GM12874 (cell line): ENCODE measurements around the gene GPR6.

Experiments
- CTCF ChIP-seq: IDR thresholded peaks from 2 replicates; pipeline ENCODE4 v1.5.1; 2011; ENCODE audit warnings: low read depth, mild to moderate bottlenecking, control low read depth, low read length, moderate library complexity; ENCODE audit not compliant: insufficient read depth

The GPR6 gene

GRCh38 chr6:109978174-109979032 lies at the start of gene GPR6:
Gene GPR6, plus strand, starts transcription at chr6:109978311. Its CDS starts 802 bp downstream, at chr6:109979113.
- no peak for TF ChIP-seq CTCF

GRCh38 chr6:109934293-109934692 lies 43.8 kb upstream of the GPR6 start:
- no peak for TF ChIP-seq CTCF

- no peak for TF ChIP-seq CTCF
Observed at GRCh38 chr6:109939654-109940053, 38.5 kb upstream of the GPR6 start.

- TF ChIP-seq CTCF: no peak
Observed at GRCh38 chr6:109944448-109944847, 33.7 kb upstream of the GPR6 start.

- no peak for TF ChIP-seq CTCF
Observed at GRCh38 chr6:109945091-109945490, 33.0 kb upstream of the GPR6 start.

- no peak for TF ChIP-seq CTCF
Observed at GRCh38 chr6:109946979-109947378, 31.1 kb upstream of the GPR6 start.

- no peak for TF ChIP-seq CTCF
Observed at GRCh38 chr6:109949281-109950065, 28.6 kb upstream of the GPR6 start.
